NK-92 (cell line): Measurements from ENCODE around the gene APCDD1L.
"Not testable (repeated sequence)": the region's sequence is repeated elsewhere in the genome, so short reads cannot be mapped to it uniquely, and the experiment has no call there.

Source experiments
- DNase-seq: peaks from one replicate; lab custom pipeline; 2025; ENCODE audit not compliant: unreplicated experiment; lab: John Stamatoyannopoulos, UW

Gene APCDD1L

GRCh38 chr20:58418949-58419748 lies 96.0 kb downstream of the APCDD1L start:
- no peak for DNase-seq

- DNase-seq = no peak
These were observed 97.8 kb downstream of the APCDD1L start for GRCh38 chr20:58417438-58417837.

GRCh38 chr20:58416835-58417234 lies 98.4 kb downstream of the APCDD1L start:
- no peak for DNase-seq

- no peak for DNase-seq
These were observed 99.1 kb downstream of the APCDD1L start for GRCh38 chr20:58416057-58416456.

- not testable (repeated sequence) for DNase-seq
These were observed 100.4 kb downstream of the APCDD1L start for GRCh38 chr20:58414786-58415185.

GRCh38 chr20:58414216-58414615 lies 101.0 kb downstream of the APCDD1L start:
- DNase-seq = not testable (repeated sequence)
